OCI-LY3 (cell line): ENCODE measurements around the gene ZNF234.

Source experiments
- CTCF ChIP-seq: fragments of 200-600, 300-600 bp; sonication (generic); IDR thresholded peaks from 2 replicates; pipeline ENCODE4 v1.5.1; 2014; ENCODE audit warnings: antibody characterized with exemption, low read length, low read depth
- EZH2phosphoT487 ChIP-seq: fragments of 200-600 bp; shearing (Covaris generic); IDR thresholded peaks from 2 replicates; pipeline ENCODE4 v1.6.1; 2018; ENCODE audit warnings: antibody characterized with exemption, mixed run types, low read depth

- TF ChIP-seq CTCF (no peak), EZH2phosphoT487 (no peak)
Measured at GRCh38 chr19:44163789-44164188, 22.4 kb downstream of the ZNF234 start.
